ENCODE measurements around the gene FAF1.
A peak's percentile ranks its signal among the peaks of the same experiment; 100 is the strongest.

DNA sequence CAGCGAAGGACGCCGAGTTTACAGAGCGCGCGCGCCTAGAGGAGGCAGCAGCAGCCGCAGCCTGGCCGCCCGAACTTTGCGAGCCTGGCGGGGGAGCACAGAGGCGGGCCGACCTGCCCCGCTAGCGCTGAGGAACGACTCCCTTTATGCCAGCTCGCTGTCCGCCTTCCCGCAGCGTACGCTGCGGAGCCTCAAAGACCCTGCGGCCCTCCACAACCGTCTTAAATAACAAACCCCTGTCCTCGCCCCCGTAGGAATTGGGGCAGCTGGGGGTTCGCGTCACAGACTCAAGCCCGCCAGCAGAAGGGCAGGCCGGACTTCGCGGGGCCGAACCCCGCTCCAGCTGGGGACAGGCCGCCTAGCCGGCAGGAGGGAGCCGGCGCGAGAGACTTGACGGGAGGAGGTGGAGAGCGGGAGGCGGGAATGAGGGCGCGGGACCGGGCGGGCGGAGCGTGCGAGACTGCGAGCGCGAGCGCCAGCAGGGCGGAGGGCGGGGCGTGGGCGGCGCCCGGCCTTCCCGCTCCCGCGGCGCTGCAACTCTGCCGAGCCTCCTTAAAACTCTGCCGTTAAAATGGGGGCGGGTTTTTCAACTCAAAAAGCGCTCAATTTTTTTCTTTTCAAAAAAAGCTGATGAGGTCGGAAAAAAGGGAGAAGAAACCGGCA is 8.2 kb upstream of the FAF1 start:
- TF ChIP-seq EP300 (IDR thresholded peaks at IDR 0.05) = no peak
- peak; percentile 13 to 61 (median 50) for TF ChIP-seq CTCF (IDR thresholded peaks at IDR 0.05)
- TF ChIP-seq POLR2A (IDR thresholded peaks at IDR 0.05) = peak; percentile 80 to 82
